ENCODE results near the gene PRKCE. TPM values are rescaled to one million over a fixed set of nuclear protein-coding genes. Genes with fewer than 3 reads are reported as not detected.

PRKCE gene
- total and polyA plus RNA-seq, 7 donors: 3.0 to 21.9 (median 15.8) TPM

DNA sequence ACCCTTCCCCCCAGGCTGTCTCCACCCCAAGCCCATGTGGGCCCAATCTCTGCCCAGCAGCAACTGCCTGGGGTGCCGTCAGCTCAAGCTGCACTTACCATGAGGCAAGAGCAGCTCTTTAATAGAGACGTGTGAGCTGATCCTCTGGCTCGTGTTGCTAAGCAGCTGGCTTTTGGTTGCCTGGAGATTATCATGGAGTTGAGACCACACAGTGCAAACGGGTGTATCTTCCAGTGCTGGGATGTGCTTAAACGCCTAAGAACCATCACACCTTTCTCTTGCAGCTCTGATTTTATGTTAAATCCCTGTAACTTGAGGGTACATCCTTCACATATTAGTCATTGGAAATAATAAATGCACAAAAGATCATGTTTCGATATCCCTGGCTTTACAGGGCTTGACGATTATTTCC lies 271.1 kb downstream of the PRKCE start:
- H3K4me1 ChIP-seq: peaks cover 0 to 26% (median 10%) of the 10 kb centered on the region in 4 donors
- no peaks in the 10 kb centered on the region for H3K27me3 ChIP-seq
- no peak overlapping the region for H3K27ac ChIP-seq
- H3K4me3 ChIP-seq: no peak overlapping the region
- no peak for DNase-seq
- TF ChIP-seq EP300 (IDR thresholded peaks at IDR 0.05) (no peak), POLR2AphosphoS5 (IDR thresholded peaks at IDR 0.05) (no peak)
- H3K9me3 ChIP-seq: no peaks in the 10 kb centered on the region
- H3K36me3 ChIP-seq: no peaks in the 10 kb centered on the region
- 80 to 83% methylated on average over 7 of the region's 7 CpGs for WGBS, 2 donors
- intact Hi-C loops (cut with DNase I): no loop called here

- Histone ChIP-seq H3K4me3 (no peak overlapping the region), H3K27ac (no peak overlapping the region), H3K4me1 (peaks cover 0 to 24% (median 10%) of the 10 kb centered on the region in 4 donors), H3K27me3 (no peaks in the 10 kb centered on the region), H3K9me3 (no peaks in the 10 kb centered on the region), H3K36me3 (no peaks in the 10 kb centered on the region)
- TF ChIP-seq POLR2A (IDR thresholded peaks at IDR 0.05) (no peak), EP300 (IDR thresholded peaks at IDR 0.05) (no peak), POLR2AphosphoS5 (IDR thresholded peaks at IDR 0.05) (no peak)
- TF ChIP-seq, protein P1, sequence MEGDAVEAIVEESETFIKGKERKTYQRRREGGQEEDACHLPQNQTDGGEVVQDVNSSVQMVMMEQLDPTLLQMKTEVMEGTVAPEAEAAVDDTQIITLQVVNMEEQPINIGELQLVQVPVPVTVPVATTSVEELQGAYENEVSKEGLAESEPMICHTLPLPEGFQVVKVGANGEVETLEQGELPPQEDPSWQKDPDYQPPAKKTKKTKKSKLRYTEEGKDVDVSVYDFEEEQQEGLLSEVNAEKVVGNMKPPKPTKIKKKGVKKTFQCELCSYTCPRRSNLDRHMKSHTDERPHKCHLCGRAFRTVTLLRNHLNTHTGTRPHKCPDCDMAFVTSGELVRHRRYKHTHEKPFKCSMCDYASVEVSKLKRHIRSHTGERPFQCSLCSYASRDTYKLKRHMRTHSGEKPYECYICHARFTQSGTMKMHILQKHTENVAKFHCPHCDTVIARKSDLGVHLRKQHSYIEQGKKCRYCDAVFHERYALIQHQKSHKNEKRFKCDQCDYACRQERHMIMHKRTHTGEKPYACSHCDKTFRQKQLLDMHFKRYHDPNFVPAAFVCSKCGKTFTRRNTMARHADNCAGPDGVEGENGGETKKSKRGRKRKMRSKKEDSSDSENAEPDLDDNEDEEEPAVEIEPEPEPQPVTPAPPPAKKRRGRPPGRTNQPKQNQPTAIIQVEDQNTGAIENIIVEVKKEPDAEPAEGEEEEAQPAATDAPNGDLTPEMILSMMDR (IDR thresholded peaks at IDR 0.05): no peak
- DNase-seq: no peak
- WGBS, 2 donors: 90 to 92% methylated on average over 3 of the region's 3 CpGs
- intact Hi-C loops (cut with DNase I): no loop called here
Observed at GRCh38 chr2:45923701-45924100, 272.2 kb downstream of the PRKCE start.

- H3K27me3 ChIP-seq: no peaks in the 10 kb centered on the region
- no peak for TF ChIP-seq POLR2AphosphoS5 (IDR thresholded peaks at IDR 0.05)
- intact Hi-C loops (cut with DNase I): no loop called here
- H3K4me1 ChIP-seq: peaks cover 0 to 18% (median 10%) of the 10 kb centered on the region in 4 donors
- no peaks in the 10 kb centered on the region for H3K9me3 ChIP-seq
- H3K4me3 ChIP-seq: no peak overlapping the region
- H3K27ac ChIP-seq: no peak overlapping the region
- 93% methylated on average over 4 of the region's 4 CpGs for WGBS, 2 donors
- DNase-seq: no peak
- H3K36me3 ChIP-seq: no peaks in the 10 kb centered on the region
Observed at GRCh38 chr2:45925026-45925425, 273.6 kb downstream of the PRKCE start.

DNA sequence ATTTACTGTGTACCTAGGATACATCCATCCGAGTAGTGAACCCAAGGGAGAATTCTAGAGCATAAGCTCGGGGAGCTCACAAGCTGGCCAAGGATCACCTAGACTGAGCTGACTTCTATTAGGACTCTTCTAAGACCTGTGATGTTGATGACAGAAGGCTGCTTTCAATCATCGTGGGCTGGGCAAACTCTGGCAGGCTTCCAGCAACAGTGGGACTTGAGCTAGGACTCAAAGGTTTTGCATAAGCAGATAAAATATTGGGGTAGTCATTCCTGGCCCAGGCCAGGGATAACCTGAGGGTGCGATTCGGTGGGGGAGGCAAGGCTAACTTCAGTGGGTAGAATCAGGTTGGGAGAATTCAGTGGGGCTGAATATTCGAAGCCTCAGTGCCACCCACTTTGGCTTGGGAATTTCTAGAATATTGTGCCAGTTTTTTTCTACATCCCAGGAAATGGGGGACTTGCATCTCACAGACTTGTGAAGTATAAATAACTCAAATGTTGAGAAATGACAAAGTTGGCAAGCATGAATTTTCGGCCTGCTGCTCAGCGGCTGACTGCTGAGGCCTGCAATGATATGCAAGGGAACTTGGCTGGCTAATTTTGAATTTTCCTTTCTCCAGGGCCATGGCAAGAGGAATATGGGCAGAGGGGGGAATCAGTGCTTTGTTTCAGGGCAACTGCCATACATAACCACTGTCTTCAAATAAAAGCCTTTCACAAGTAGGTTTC lies 274.3 kb downstream of the PRKCE start:
- Histone ChIP-seq H3K27ac (peak overlapping the region in 1 of 4 donors; percentile 17), H3K4me1 (peaks cover 0 to 26% (median 18%) of the 10 kb centered on the region in 4 donors), H3K36me3 (no peaks in the 10 kb centered on the region), H3K4me3 (no peak overlapping the region), H3K27me3 (no peaks in the 10 kb centered on the region), H3K9me3 (no peaks in the 10 kb centered on the region)
- DNase-seq: no peak
- WGBS, 2 donors: 91% methylated on average over 8 of the region's 8 CpGs
- TF ChIP-seq POLR2AphosphoS5 (IDR thresholded peaks at IDR 0.05): no peak
- TF ChIP-seq, protein P1 (IDR thresholded peaks at IDR 0.05): no peak
- no peak for TF ChIP-seq EP300 (IDR thresholded peaks at IDR 0.05)
- no peak for TF ChIP-seq POLR2A (IDR thresholded peaks at IDR 0.05)
- intact Hi-C loops (cut with DNase I): no loop called here

DNA sequence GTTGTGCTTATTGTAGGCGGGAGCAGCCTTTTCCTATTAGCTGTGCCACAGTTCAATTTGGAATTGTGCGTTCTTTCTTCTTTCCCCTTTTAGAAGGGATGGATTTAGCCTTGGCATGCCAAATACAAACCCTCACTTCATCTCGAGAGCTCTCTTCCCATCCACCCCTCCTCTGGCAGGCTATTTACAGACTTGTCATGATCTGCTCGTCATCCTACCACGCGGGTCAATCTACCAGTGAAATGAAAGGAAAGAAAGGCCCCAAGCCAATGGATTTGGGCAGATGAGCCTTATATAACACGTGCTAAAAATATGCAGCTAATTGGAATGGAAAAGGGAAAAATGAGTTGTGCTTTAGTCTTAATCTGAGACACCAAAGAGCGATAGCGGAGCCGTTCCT lies 277.5 kb downstream of the PRKCE start:
- no peaks in the 10 kb centered on the region for H3K36me3 ChIP-seq
- no peaks in the 10 kb centered on the region for H3K27me3 ChIP-seq
- H3K4me3 ChIP-seq: no peak overlapping the region
- WGBS, 2 donors: 85 to 95% methylated on average over 10 of the region's 10 CpGs
- peak overlapping the region in 2 of 4 donors; percentile 18 to 56 for H3K27ac ChIP-seq
- H3K9me3 ChIP-seq: no peaks in the 10 kb centered on the region
- TF ChIP-seq POLR2A (IDR thresholded peaks at IDR 0.05): no peak
- TF ChIP-seq EP300 (IDR thresholded peaks at IDR 0.05): no peak
- TF ChIP-seq, protein P1 (IDR thresholded peaks at IDR 0.05): no peak
- no peak for TF ChIP-seq POLR2AphosphoS5 (IDR thresholded peaks at IDR 0.05)
- intact Hi-C loops (cut with DNase I): no loop called here
- peaks cover 0 to 18% (median 14%) of the 10 kb centered on the region in 4 donors for H3K4me1 ChIP-seq
- DNase-seq: no peak

All from sigmoid colon (tissue), 7 donors.